GM12878 (cell line): ENCODE measurements around the gene FREM2.

ENCODE experiments used
- BRCA1 ChIP-seq: IDR thresholded peaks from 2 replicates; pipeline ENCODE4 v1.6.1; 2011; ENCODE audit warnings: low read depth, low read length, improper control_type of control experiment
- CTCF ChIP-seq, 3 experiments: IDR thresholded peaks in 2 of 3; conservative IDR thresholded peaks in 1 of 3; 2 replicates each; pipeline ENCODE4 v1.5.1; 2011; ENCODE audit warnings: low read depth in 3 of 3, low read length in 3 of 3, mild to moderate bottlenecking in 3 of 3, control low read depth in 2 of 3, moderate library complexity in 2 of 3, inconsistent platforms in 1 of 3, mixed read lengths in 1 of 3; ENCODE audit not compliant: control insufficient read depth in 2 of 3, insufficient read depth in 1 of 3; ENCODE audit errors: extremely low read depth in 1 of 3
- FOS ChIP-seq: IDR thresholded peaks from 3 replicates; pipeline ENCODE4 v1.6.1; 2011; ENCODE audit warnings: borderline replicate concordance; ENCODE audit not compliant: insufficient read length; ENCODE audit errors: extremely low read depth
- FOXM1 ChIP-seq: IDR thresholded peaks from 2 replicates; pipeline ENCODE4 v1.6.1; 2012; ENCODE audit warnings: low read depth, mild to moderate bottlenecking, inconsistent platforms, low read length, moderate library complexity
- HSF1 ChIP-seq: fragments of 150-350 bp; IDR thresholded peaks from 2 replicates; pipeline ENCODE4 v1.6.1; 2014; ENCODE audit warnings: mild to moderate bottlenecking, low read depth, low read length
- KDM1A ChIP-seq: fragments of 200-600 bp; sonication (generic); IDR thresholded peaks from 2 replicates; pipeline ENCODE4 v1.6.1; 2016; ENCODE audit warnings: borderline replicate concordance
- NFXL1 ChIP-seq: fragments of 450-650 bp; IDR thresholded peaks from 2 replicates; pipeline ENCODE4 v1.6.1; 2017; ENCODE audit warnings: antibody characterized with exemption, mild to moderate bottlenecking, borderline replicate concordance
- POLR2A ChIP-seq: IDR thresholded peaks from 2 replicates; pipeline ENCODE4 v1.6.1; 2011; ENCODE audit warnings: low read depth, mild to moderate bottlenecking, low read length
- POLR2AphosphoS5 ChIP-seq: IDR thresholded peaks from 2 replicates; pipeline ENCODE4 v1.6.1; 2011; ENCODE audit warnings: mild to moderate bottlenecking, low read length, inconsistent platforms
- RAD51 ChIP-seq: fragments of 450-650 bp; IDR thresholded peaks from 2 replicates; pipeline ENCODE4 v1.6.1; 2016; ENCODE audit warnings: moderate library complexity, mild to moderate bottlenecking, inconsistent platforms
- ZZZ3 ChIP-seq: IDR thresholded peaks from 2 replicates; pipeline ENCODE4 v1.6.1; 2011; ENCODE audit warnings: low read depth; ENCODE audit not compliant: control insufficient read depth, insufficient read length

- TF ChIP-seq RAD51 = no peak
- no peak for TF ChIP-seq KDM1A
- TF ChIP-seq FOS = no peak
- TF ChIP-seq HSF1 = no peak
- TF ChIP-seq ZZZ3 = no peak
- no peak for TF ChIP-seq CTCF (IDR thresholded peaks at IDR 0.05 in 2 of 3, conservative IDR thresholded peaks at IDR 0.05 in 1 of 3; ENCODE audit: control insufficient read depth in 2 of 3, extremely low read depth in 1 of 3, insufficient read depth in 1 of 3, low read depth in 3 of 3, low read length in 3 of 3)
- no peak for TF ChIP-seq NFXL1
- no peak for TF ChIP-seq FOXM1
- TF ChIP-seq BRCA1 = no peak
- TF ChIP-seq POLR2AphosphoS5 = no peak
- no peak for TF ChIP-seq POLR2A
Measured at GRCh38 chr13:38670627-38671026, 16.2 kb upstream of the FREM2 start.
